H9 (cell line): ENCODE results near the gene RGS16. TPM values are rescaled to one million over a fixed set of nuclear protein-coding genes. Genes with fewer than 3 reads are reported as not detected.

ENCODE experiments used
- DNase-seq: peaks from one replicate; pipeline ENCODE4 v3.0.0-alpha.2; 2017
- H2AFZ ChIP-seq: one replicate; pipeline ENCODE4 v1.6.1; 2013; ENCODE audit warnings: mild to moderate bottlenecking, low read length, control low read depth, moderate library complexity
- H2AK5ac ChIP-seq: 2 replicates; pipeline ENCODE4 v1.6.1; 2013; ENCODE audit warnings: low read length, control low read depth, mixed read lengths; ENCODE audit not compliant: insufficient read length
- H2BK120ac ChIP-seq: one replicate; pipeline ENCODE4 v1.6.1; 2013; ENCODE audit warnings: low read depth, mild to moderate bottlenecking, low read length, control low read depth, inconsistent platforms; ENCODE audit not compliant: poor library complexity, severe bottlenecking
- H2BK12ac ChIP-seq: 2 replicates; pipeline ENCODE4 v1.6.1; 2013; ENCODE audit warnings: low read length, control low read depth, mixed read lengths, low read depth; ENCODE audit not compliant: insufficient read length
- H2BK15ac ChIP-seq: 2 replicates; pipeline ENCODE4 v1.6.1; 2013; ENCODE audit warnings: low read depth, low read length, control low read depth
- H2BK20ac ChIP-seq: one replicate; pipeline ENCODE4 v1.6.1; 2013; ENCODE audit warnings: low read depth, mild to moderate bottlenecking, low read length, control low read depth, inconsistent platforms; ENCODE audit not compliant: poor library complexity, severe bottlenecking
- H2BK5ac ChIP-seq: 2 replicates; pipeline ENCODE4 v1.6.1; 2013; ENCODE audit warnings: low read length, control low read depth, mixed read lengths; ENCODE audit not compliant: insufficient read length
- H3K14ac ChIP-seq: 2 replicates; pipeline ENCODE4 v1.6.1; 2013; ENCODE audit warnings: low read length, control low read depth; ENCODE audit not compliant: insufficient read depth
- H3K18ac ChIP-seq: 2 replicates; pipeline ENCODE4 v1.6.1; 2013; ENCODE audit warnings: low read depth, mild to moderate bottlenecking, mixed read lengths, low read length, control low read depth; ENCODE audit not compliant: insufficient read length
- H3K23ac ChIP-seq: 2 replicates; pipeline ENCODE4 v1.6.1; 2013; ENCODE audit warnings: low read length, control low read depth, mixed read lengths, low read depth; ENCODE audit not compliant: insufficient read length
- H3K23me2 ChIP-seq: 2 replicates; pipeline ENCODE4 v1.6.1; 2013; ENCODE audit warnings: low read depth, mild to moderate bottlenecking, mixed read lengths, low read length, control low read depth; ENCODE audit not compliant: insufficient read length, poor library complexity, severe bottlenecking
- H3K27ac ChIP-seq: 2 replicates; pipeline ENCODE4 v1.5.1; 2013; ENCODE audit warnings: low read length, control low read depth, mixed read lengths, low read depth; ENCODE audit not compliant: insufficient read length
- H3K27me3 ChIP-seq: 2 replicates; pipeline ENCODE4 v1.6.1; 2013; ENCODE audit warnings: low read length, control low read depth, inconsistent platforms; ENCODE audit not compliant: insufficient read depth
- H3K4ac ChIP-seq: 2 replicates; pipeline ENCODE4 v1.6.1; 2013; ENCODE audit warnings: low read depth, mild to moderate bottlenecking, control low read depth, inconsistent platforms, low read length, moderate library complexity
- H3K4me1 ChIP-seq: 2 replicates; pipeline ENCODE4 v1.6.1; 2013; ENCODE audit warnings: low read length, control low read depth, inconsistent platforms; ENCODE audit not compliant: insufficient read depth
- H3K4me2 ChIP-seq: 2 replicates; pipeline ENCODE4 v1.6.1; 2013; ENCODE audit warnings: low read length, control low read depth, mixed read lengths; ENCODE audit not compliant: insufficient read length, insufficient read depth
- H3K56ac ChIP-seq: 2 replicates; pipeline ENCODE4 v1.6.1; 2013; ENCODE audit warnings: low read depth, mild to moderate bottlenecking, mixed read lengths, low read length, control low read depth; ENCODE audit not compliant: insufficient read length
- H3K79me1 ChIP-seq: 2 replicates; pipeline ENCODE4 v1.6.1; 2013; ENCODE audit warnings: low read depth, mild to moderate bottlenecking, moderate library complexity, low read length, control low read depth, inconsistent platforms; ENCODE audit not compliant: insufficient read depth, poor library complexity, severe bottlenecking
- H3K79me2 ChIP-seq: 2 replicates; pipeline ENCODE4 v1.6.1; 2013; ENCODE audit warnings: low read length, control low read depth, inconsistent platforms; ENCODE audit not compliant: insufficient read depth
- H3K9ac ChIP-seq: 2 replicates; pipeline ENCODE4 v1.6.1; 2013; ENCODE audit warnings: low read length, control low read depth, mixed read lengths; ENCODE audit not compliant: insufficient read length; ENCODE audit errors: extremely low read depth
- H3K9me3 ChIP-seq: one replicate; pipeline ENCODE4 v1.6.1; 2013; ENCODE audit warnings: low read depth, low read length, inconsistent platforms; ENCODE audit not compliant: control insufficient read depth
- H3T11ph ChIP-seq: one replicate; pipeline ENCODE4 v1.6.1; 2013; ENCODE audit warnings: mild to moderate bottlenecking, low read length, control low read depth, inconsistent platforms
- H4K20me1 ChIP-seq: one replicate; pipeline ENCODE4 v1.6.1; 2013; ENCODE audit not compliant: control insufficient read depth, insufficient read length, insufficient read depth
- H4K5ac ChIP-seq: 2 replicates; pipeline ENCODE4 v1.6.1; 2013; ENCODE audit warnings: low read depth, mild to moderate bottlenecking, mixed read lengths, low read length, control low read depth; ENCODE audit not compliant: insufficient read length
- H4K8ac ChIP-seq: replicated peaks from 2 replicates; pipeline ENCODE4 v1.6.1; 2013; ENCODE audit warnings: low read length, control low read depth, mixed read lengths, low read depth; ENCODE audit not compliant: insufficient read length
- H4K91ac ChIP-seq: 2 replicates; pipeline ENCODE4 v1.6.1; 2013; ENCODE audit warnings: low read depth, mild to moderate bottlenecking, moderate library complexity, mixed read lengths, low read length, control low read depth; ENCODE audit not compliant: insufficient read length
- H3K27ac Mint-ChIP-seq, 3 experiments: 2 replicates in 2 of 3; 3 replicates in 1 of 3; pipeline ENCODE4 v1.8.0; 2020 to 2021; ENCODE audit warnings: mixed read lengths in 3 of 3, mild to moderate bottlenecking in 1 of 3, moderate library complexity in 1 of 3
- H3K27me3 Mint-ChIP-seq: 2 replicates; pipeline ENCODE4 v1.8.0; 2021; ENCODE audit warnings: low read depth, mild to moderate bottlenecking, moderate library complexity, mixed read lengths
- H3K36me3 Mint-ChIP-seq, 3 experiments: 2 replicates in 2 of 3; 3 replicates in 1 of 3; pipeline ENCODE4 v1.8.0; 2020 to 2021; ENCODE audit warnings: low read depth in 3 of 3, mixed read lengths in 3 of 3; ENCODE audit not compliant: insufficient read depth in 1 of 3
- H3K4me1 Mint-ChIP-seq, 2 experiments: 2 replicates each; pipeline ENCODE4 v1.8.0; 2020; ENCODE audit warnings: mixed read lengths in 2 of 2
- H3K4me3 Mint-ChIP-seq, 2 experiments: 2 replicates in 1 of 2; 3 replicates in 1 of 2; pipeline ENCODE4 v1.8.0; 2020 to 2021; ENCODE audit warnings: mild to moderate bottlenecking in 2 of 2, mixed read lengths in 2 of 2, moderate library complexity in 1 of 2
- H3K9me3 Mint-ChIP-seq, 2 experiments: 2 replicates in 1 of 2; 3 replicates in 1 of 2; pipeline ENCODE4 v1.8.0; 2020; ENCODE audit warnings: mild to moderate bottlenecking in 2 of 2, mixed read lengths in 2 of 2, moderate library complexity in 1 of 2
- WGBS: extraction: QIAGEN DNeasy Blood & Tissue Kit; methylation state at CpG from one replicate; pipeline ENCODE4 v1.1.7; 2013; ENCODE audit warnings: missing lambda C conversion rate, low lambda C conversion rate, mixed read lengths; ENCODE audit not compliant: insufficient read length; ENCODE audit errors: extremely low coverage; 5-methylcytosine and 5-hydroxymethylcytosine counted together
- total RNA-seq: library from RNA; stranded (reverse); gene quantifications from 2 replicates; pipeline ENCODE4 v1.2.1, GENCODE V29; 2021
- TF ChIP-seq, protein P1 (sequence below): fragments of 200-600 bp; sonication (generic); conservative IDR thresholded peaks from 3 replicates; pipeline ENCODE4 v1.8.0; 2021; ENCODE audit warnings: antibody characterized with exemption, mild to moderate bottlenecking

The RGS16 gene
- total RNA-seq, 1 experiment from 2014 or later, result 6.9 TPM

DNA sequence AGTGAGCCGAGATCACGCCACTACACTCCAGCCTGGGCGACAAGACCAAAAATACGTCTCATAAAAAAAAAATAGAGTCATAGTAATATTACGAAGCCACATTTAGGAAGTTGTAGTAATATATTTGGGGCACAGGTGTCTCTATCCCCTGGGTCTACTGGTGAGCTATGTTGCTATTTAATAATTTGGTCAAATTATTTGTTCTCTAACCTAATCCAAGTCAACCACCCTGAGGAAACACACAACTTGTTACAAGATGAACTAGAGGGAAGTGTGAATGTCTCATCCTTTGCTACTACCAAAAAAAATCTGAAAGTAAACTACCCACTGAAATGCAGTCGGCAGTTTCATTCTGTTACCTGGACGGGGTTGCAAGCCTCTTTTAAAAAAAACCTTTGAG lies 44.9 kb upstream of the RGS16 start:
- no peak overlapping the region for H2BK12ac ChIP-seq
- DNase-seq, result no peak
- no peak overlapping the region for H2BK5ac ChIP-seq
- no peak overlapping the region for H3K4me2 ChIP-seq
- H3K9ac ChIP-seq, result no peak overlapping the region
- H3K79me1 ChIP-seq, result no peaks in the 10 kb centered on the region
- no peaks in the 10 kb centered on the region for H3K9me3 ChIP-seq
- H4K8ac ChIP-seq, result no peak overlapping the region
- no peak overlapping the region for H3K27ac ChIP-seq
- H3K23ac ChIP-seq, result no peak overlapping the region
- no peaks in the 10 kb centered on the region for H3K4me1 ChIP-seq
- no peak overlapping the region for H3K4ac ChIP-seq
- no peak overlapping the region for H2BK15ac ChIP-seq
- H4K5ac ChIP-seq, result no peak overlapping the region
- no peaks in the 10 kb centered on the region for H3K36me3 Mint-ChIP-seq
- TF ChIP-seq, protein P1, sequence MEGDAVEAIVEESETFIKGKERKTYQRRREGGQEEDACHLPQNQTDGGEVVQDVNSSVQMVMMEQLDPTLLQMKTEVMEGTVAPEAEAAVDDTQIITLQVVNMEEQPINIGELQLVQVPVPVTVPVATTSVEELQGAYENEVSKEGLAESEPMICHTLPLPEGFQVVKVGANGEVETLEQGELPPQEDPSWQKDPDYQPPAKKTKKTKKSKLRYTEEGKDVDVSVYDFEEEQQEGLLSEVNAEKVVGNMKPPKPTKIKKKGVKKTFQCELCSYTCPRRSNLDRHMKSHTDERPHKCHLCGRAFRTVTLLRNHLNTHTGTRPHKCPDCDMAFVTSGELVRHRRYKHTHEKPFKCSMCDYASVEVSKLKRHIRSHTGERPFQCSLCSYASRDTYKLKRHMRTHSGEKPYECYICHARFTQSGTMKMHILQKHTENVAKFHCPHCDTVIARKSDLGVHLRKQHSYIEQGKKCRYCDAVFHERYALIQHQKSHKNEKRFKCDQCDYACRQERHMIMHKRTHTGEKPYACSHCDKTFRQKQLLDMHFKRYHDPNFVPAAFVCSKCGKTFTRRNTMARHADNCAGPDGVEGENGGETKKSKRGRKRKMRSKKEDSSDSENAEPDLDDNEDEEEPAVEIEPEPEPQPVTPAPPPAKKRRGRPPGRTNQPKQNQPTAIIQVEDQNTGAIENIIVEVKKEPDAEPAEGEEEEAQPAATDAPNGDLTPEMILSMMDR, result no peak
- no CpG with 5 or more reads among the region's 7 CpGs for WGBS
- no peak overlapping the region for H3K18ac ChIP-seq
- no peaks in the 10 kb centered on the region for H3K79me2 ChIP-seq
- no peak overlapping the region for H3K56ac ChIP-seq
- no peak overlapping the region for H3K14ac ChIP-seq
- no peak overlapping the region for H2AFZ ChIP-seq
- H3K4me3 Mint-ChIP-seq, result no peak overlapping the region
- H3K27me3 Mint-ChIP-seq, result peaks cover 2% of the 10 kb centered on the region
- no peak overlapping the region for H2BK20ac ChIP-seq
- H2BK120ac ChIP-seq, result no peak overlapping the region
- H4K20me1 ChIP-seq, result no peaks in the 10 kb centered on the region
- no peaks in the 10 kb centered on the region for H3K9me3 Mint-ChIP-seq
- H3T11ph ChIP-seq, result no peak overlapping the region
- no peaks in the 10 kb centered on the region; a peak in 1 of 4 replicates for H3K4me1 Mint-ChIP-seq
- no peak overlapping the region for H2AK5ac ChIP-seq
- no peak overlapping the region for H4K91ac ChIP-seq
- no peaks in the 10 kb centered on the region for H3K23me2 ChIP-seq
- no peaks in the 10 kb centered on the region for H3K27me3 ChIP-seq
- no peak overlapping the region for H3K27ac Mint-ChIP-seq
